Right lobe of liver (tissue), 4 donors: ENCODE measurements around the gene ERI2.

ENCODE experiments used
- CTCF ChIP-seq, 4 donors: fragments of 200-600 bp in 3 of 4; fragments of 450-650 bp in 1 of 4; IDR thresholded peaks; one replicate each; pipeline versions ENCODE4 v1.5.1 to v1.8.0; 2016 to 2022; ENCODE audit warnings: antibody characterized with exemption in 4 of 4, mild to moderate bottlenecking in 2 of 4
- POLR2A ChIP-seq: fragments of 450-650 bp; IDR thresholded peaks from one replicate; pipeline ENCODE4 v1.6.1; 2017; ENCODE audit warnings: antibody characterized with exemption, mild to moderate bottlenecking
- donor health status: DM: no; HTN: no; CAD: no.
- donor health status: DM: no; HTN: no; CAD: no.
- donor health status: DM: no; HTN: yes; CAD: no.

GRCh38 chr16:20830372-20830771, 24.1 kb upstream of the ERI2 start:
- TF ChIP-seq CTCF (IDR thresholded peaks at IDR 0.05) (no peak), POLR2A (no peak)
